ENCODE results near the gene DHX30. TPM values are rescaled to one million over a fixed set of nuclear protein-coding genes. Genes with fewer than 3 reads are reported as not detected.

DHX30 gene
- total and polyA plus RNA-seq, 9 of the 15 experiments (the other 6 are each of a cell fraction or from before 2014, with no cell fraction given): 12.3 to 158 (median 79.0) TPM

DNA sequence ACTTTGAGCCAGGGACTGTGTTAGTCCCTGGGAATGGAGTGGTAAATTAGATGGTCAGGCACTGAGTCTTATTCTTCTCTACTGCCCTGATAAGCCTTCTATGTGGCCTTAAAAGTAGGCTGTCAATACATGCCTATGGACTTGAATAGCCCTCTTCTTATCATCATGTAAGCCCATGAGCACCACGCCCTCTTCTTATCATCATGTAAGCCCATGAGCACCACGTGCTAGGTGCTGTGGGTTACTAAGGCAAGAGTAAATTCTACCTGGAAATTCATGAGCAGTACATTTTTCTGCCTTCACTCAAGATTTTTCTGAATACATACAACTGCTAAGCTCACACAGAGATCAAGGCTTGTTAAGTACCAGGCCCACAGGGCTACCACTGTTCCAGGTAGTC is 68.5 kb downstream of the DHX30 start (continued):
- TF ChIP-seq, protein P1, sequence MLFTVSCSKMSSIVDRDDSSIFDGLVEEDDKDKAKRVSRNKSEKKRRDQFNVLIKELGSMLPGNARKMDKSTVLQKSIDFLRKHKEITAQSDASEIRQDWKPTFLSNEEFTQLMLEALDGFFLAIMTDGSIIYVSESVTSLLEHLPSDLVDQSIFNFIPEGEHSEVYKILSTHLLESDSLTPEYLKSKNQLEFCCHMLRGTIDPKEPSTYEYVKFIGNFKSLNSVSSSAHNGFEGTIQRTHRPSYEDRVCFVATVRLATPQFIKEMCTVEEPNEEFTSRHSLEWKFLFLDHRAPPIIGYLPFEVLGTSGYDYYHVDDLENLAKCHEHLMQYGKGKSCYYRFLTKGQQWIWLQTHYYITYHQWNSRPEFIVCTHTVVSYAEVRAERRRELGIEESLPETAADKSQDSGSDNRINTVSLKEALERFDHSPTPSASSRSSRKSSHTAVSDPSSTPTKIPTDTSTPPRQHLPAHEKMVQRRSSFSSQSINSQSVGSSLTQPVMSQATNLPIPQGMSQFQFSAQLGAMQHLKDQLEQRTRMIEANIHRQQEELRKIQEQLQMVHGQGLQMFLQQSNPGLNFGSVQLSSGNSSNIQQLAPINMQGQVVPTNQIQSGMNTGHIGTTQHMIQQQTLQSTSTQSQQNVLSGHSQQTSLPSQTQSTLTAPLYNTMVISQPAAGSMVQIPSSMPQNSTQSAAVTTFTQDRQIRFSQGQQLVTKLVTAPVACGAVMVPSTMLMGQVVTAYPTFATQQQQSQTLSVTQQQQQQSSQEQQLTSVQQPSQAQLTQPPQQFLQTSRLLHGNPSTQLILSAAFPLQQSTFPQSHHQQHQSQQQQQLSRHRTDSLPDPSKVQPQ (CRISPR knock-in tag; IDR thresholded peaks at IDR 0.05; ENCODE audit: borderline replicate concordance): no peak
- TF ChIP-seq, protein P2, sequence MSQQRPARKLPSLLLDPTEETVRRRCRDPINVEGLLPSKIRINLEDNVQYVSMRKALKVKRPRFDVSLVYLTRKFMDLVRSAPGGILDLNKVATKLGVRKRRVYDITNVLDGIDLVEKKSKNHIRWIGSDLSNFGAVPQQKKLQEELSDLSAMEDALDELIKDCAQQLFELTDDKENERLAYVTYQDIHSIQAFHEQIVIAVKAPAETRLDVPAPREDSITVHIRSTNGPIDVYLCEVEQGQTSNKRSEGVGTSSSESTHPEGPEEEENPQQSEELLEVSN (IDR thresholded peaks at IDR 0.05; ENCODE audit: borderline replicate concordance in 1 of 2, extremely low read depth in 1 of 2, insufficient read depth in 1 of 2, insufficient read length in 1 of 2, low read depth in 1 of 2, low read length in 1 of 2, poor library complexity in 1 of 2, severe bottlenecking in 1 of 2): peak; percentile 15 to 52
- no peak for TF ChIP-seq MCM5 (IDR thresholded peaks at IDR 0.05; ENCODE audit: low read depth)
- TF ChIP-seq FOXM1 (IDR thresholded peaks at IDR 0.05; ENCODE audit: low read depth): no peak
- no peak for TF ChIP-seq FOXM1 (CRISPR knock-in tag; IDR thresholded peaks at IDR 0.05; ENCODE audit: low read depth)
- TF ChIP-seq FOXP1 (CRISPR knock-in tag; IDR thresholded peaks at IDR 0.05): no peak
- 0 out of 2 replicates have a peak, but pooled peaks have one; percentile 41 for TF ChIP-seq ZNF766 (CRISPR knock-in tag; conservative IDR thresholded peaks at IDR 0.05)
- TF ChIP-seq ZNF79 (CRISPR knock-in tag; IDR thresholded peaks at IDR 0.05; ENCODE audit: low read depth): no peak
- TF ChIP-seq ZSCAN29 (IDR thresholded peaks at IDR 0.05): no peak
- no peak for TF ChIP-seq NCOA1 (IDR thresholded peaks at IDR 0.05; ENCODE audit: low read depth)
- no peak for TF ChIP-seq TCF7L2 (IDR thresholded peaks at IDR 0.05; ENCODE audit: low read depth, low read length)
- TF ChIP-seq ZNF212 (CRISPR knock-in tag; IDR thresholded peaks at IDR 0.05): no peak
- no peak for TF ChIP-seq MYNN (IDR thresholded peaks at IDR 0.05)
- no peak for TF ChIP-seq MYNN (CRISPR knock-in tag; IDR thresholded peaks at IDR 0.05)
- no peak for TF ChIP-seq NFXL1 (CRISPR knock-in tag; IDR thresholded peaks at IDR 0.05)
- peak; percentile 21 for TF ChIP-seq MEIS2 (IDR thresholded peaks at IDR 0.05; ENCODE audit: partially characterized antibody)
- no peak for TF ChIP-seq TEAD2 (tag; IDR thresholded peaks at IDR 0.05)
- TF ChIP-seq JUND (IDR thresholded peaks at IDR 0.05; ENCODE audit: borderline replicate concordance, low read depth, low read length): peak; percentile 39; the same call in 1 of the 2 replicates
- TF ChIP-seq JUND (tag; IDR thresholded peaks at IDR 0.05; ENCODE audit: borderline replicate concordance, low read depth, low read length): no peak; the same call in 2 of the 3 replicates
- TF ChIP-seq MED1 (CRISPR knock-in tag; IDR thresholded peaks at IDR 0.05; ENCODE audit: borderline replicate concordance): no peak
- TF ChIP-seq, protein P3, sequence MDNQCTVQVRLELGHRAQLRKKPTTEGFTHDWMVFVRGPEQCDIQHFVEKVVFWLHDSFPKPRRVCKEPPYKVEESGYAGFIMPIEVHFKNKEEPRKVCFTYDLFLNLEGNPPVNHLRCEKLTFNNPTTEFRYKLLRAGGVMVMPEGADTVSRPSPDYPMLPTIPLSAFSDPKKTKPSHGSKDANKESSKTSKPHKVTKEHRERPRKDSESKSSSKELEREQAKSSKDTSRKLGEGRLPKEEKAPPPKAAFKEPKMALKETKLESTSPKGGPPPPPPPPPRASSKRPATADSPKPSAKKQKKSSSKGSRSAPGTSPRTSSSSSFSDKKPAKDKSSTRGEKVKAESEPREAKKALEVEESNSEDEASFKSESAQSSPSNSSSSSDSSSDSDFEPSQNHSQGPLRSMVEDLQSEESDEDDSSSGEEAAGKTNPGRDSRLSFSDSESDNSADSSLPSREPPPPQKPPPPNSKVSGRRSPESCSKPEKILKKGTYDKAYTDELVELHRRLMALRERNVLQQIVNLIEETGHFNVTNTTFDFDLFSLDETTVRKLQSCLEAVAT (IDR thresholded peaks at IDR 0.05): no peak
- TF ChIP-seq CHD1 (IDR thresholded peaks at IDR 0.05; ENCODE audit: low read length): no peak
- no peak for TF ChIP-seq ZNF140 (CRISPR knock-in tag; IDR thresholded peaks at IDR 0.05)
- TF ChIP-seq KAT2B (IDR thresholded peaks at IDR 0.05; ENCODE audit: low read depth, low read length): no peak
- TF ChIP-seq SRSF9 (IDR thresholded peaks at IDR 0.05; ENCODE audit: borderline replicate concordance, low read depth, low read length): no peak
- TF ChIP-seq POLR3A (IDR thresholded peaks at IDR 0.05; ENCODE audit: borderline replicate concordance, extremely low read depth, insufficient read depth, insufficient read length): no peak
